ENCODE data around the gene SLC25A3.
A peak's percentile ranks its signal among the peaks of the same experiment; 100 is the strongest.

Gene SLC25A3

DNA sequence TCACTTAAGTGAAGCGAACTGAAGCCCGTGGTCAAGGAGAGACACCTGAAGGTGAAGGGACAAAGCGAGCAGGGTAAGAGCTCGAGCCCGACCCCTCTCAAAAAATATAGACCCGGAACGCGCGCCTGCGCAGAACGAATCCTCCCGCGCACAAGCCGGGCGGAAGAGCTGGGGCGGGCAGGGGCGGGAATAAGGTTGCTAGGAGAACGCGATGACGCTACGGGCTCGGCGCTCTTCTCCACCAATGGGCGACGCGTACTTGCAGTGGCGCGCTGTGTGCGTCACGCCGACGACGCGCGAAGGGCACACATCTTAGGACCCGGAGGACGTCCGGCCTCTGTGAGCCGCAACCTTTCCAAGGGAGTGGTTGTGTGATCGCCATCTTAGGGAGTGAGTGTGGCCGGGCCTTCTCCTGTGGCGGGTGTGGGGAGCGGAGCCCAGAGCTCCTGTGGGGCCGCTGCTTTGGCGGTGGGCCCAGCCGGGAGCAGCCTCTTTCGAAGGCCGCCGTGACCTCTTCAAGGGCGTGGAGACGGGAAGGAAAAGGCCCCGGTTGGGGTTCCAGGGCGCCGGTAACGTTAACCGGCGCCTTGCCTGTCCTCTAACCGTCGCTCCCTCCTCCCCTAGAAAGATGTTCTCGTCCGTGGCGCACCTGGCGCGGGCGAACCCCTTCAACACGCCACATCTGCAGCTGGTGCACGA lies at the start of gene SLC25A3:
SLC25A3 (plus strand) TSS at position 336 of the 699 bp plus-strand sequence; CDS start at position 629, 293 bp downstream.
- Histone ChIP-seq H3K27ac (ENCODE audit: low read length) (peak within 1 kb of the TSS; percentile 67), H3K4me3 (ENCODE audit: low read length) (peak within 1 kb of the TSS; percentile 98), H3K79me2 (ENCODE audit: low read length) (peaks cover 56% of the 10 kb centered on the region), H3K36me3 (replicated peaks; ENCODE audit: low read depth, low read length) (peaks cover 40% of the 10 kb centered on the region), H4K20me1 (ENCODE audit: insufficient read depth, low read length) (peaks cover 28% of the 10 kb centered on the region), H3K27me3 (ENCODE audit: low read depth, low read length) (no peaks in the 10 kb centered on the region), H2AFZ (ENCODE audit: low read depth, low read length) (peak within 1 kb of the TSS; percentile 77), H3K4me1 (ENCODE audit: low read length) (peaks cover 16% of the 10 kb centered on the region), H3K9ac (ENCODE audit: low read length) (peak within 1 kb of the TSS; percentile 98), H3K4me2 (ENCODE audit: low read length) (peak within 1 kb of the TSS; percentile 97), H3K9me3 (ENCODE audit: insufficient read depth, low read length) (no peaks in the 10 kb centered on the region)
- TF ChIP-seq, protein P1, sequence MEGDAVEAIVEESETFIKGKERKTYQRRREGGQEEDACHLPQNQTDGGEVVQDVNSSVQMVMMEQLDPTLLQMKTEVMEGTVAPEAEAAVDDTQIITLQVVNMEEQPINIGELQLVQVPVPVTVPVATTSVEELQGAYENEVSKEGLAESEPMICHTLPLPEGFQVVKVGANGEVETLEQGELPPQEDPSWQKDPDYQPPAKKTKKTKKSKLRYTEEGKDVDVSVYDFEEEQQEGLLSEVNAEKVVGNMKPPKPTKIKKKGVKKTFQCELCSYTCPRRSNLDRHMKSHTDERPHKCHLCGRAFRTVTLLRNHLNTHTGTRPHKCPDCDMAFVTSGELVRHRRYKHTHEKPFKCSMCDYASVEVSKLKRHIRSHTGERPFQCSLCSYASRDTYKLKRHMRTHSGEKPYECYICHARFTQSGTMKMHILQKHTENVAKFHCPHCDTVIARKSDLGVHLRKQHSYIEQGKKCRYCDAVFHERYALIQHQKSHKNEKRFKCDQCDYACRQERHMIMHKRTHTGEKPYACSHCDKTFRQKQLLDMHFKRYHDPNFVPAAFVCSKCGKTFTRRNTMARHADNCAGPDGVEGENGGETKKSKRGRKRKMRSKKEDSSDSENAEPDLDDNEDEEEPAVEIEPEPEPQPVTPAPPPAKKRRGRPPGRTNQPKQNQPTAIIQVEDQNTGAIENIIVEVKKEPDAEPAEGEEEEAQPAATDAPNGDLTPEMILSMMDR (IDR thresholded peaks at IDR 0.05; ENCODE audit: low read depth, low read length): no peak
- no peak for TF ChIP-seq EZH2phosphoT487 (IDR thresholded peaks at IDR 0.05; ENCODE audit: low read depth)

DNA sequence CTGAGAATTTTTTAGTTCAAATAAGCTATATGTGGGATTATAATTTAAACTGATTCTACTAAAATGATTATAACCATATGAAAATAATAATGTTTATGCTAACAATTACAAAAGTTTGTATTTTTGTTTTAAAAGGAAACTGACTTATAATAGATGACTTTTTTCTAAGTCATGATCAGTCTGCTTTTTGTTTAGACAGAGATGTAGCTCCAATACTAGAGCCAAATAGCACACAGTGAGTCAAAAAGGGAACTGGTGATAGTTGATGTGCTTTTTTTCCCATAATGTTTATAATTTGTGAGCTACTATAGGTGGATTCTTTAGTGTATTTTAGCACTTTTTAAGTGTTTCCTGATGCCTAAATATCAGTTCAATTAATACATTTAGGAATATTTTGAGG lies 49.8 kb upstream of the SLC25A3 start:
- Histone ChIP-seq H3K4me2 (ENCODE audit: low read length) (no peak overlapping the region), H3K9ac (ENCODE audit: low read length) (no peak overlapping the region), H3K79me2 (ENCODE audit: low read length) (peaks cover 68% of the 10 kb centered on the region), H2AFZ (ENCODE audit: low read depth, low read length) (no peak overlapping the region), H3K36me3 (replicated peaks; ENCODE audit: low read depth, low read length) (peaks cover 63% of the 10 kb centered on the region), H3K4me1 (ENCODE audit: low read length) (no peaks in the 10 kb centered on the region), H3K27me3 (ENCODE audit: low read depth, low read length) (no peaks in the 10 kb centered on the region), H3K4me3 (ENCODE audit: low read length) (no peak overlapping the region), H3K9me3 (ENCODE audit: insufficient read depth, low read length) (no peaks in the 10 kb centered on the region), H3K27ac (ENCODE audit: low read length) (no peak overlapping the region), H4K20me1 (ENCODE audit: insufficient read depth, low read length) (peaks cover 28% of the 10 kb centered on the region; the same call in 1 of the 2 replicates)
- no peak for TF ChIP-seq EZH2phosphoT487 (IDR thresholded peaks at IDR 0.05; ENCODE audit: low read depth)
- TF ChIP-seq, protein P1 (IDR thresholded peaks at IDR 0.05; ENCODE audit: low read depth, low read length): no peak

DNA sequence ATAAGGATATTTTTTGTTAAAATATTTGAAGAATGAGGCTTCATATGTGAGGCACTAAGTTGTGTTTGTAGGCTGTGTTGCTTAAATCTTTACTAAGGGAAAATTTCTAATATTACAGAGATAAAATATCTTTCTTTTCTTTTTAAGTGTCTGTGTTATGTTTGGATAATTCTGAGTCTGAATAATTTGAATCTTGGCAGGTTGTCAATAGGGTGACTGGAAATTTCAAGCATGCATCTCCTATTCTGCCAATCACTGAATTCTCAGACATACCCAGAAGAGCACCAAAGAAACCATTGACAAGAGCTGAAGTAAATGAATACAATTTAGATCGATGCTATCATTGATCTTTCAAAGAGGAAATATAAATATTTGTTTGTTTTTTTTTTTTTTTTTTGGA lies 48.7 kb upstream of the SLC25A3 start:
- Histone ChIP-seq H3K36me3 (replicated peaks; ENCODE audit: low read depth, low read length) (peaks cover 72% of the 10 kb centered on the region), H4K20me1 (ENCODE audit: insufficient read depth, low read length) (peaks cover 28% of the 10 kb centered on the region; the same call in 1 of the 2 replicates), H3K9me3 (ENCODE audit: insufficient read depth, low read length) (no peaks in the 10 kb centered on the region), H3K79me2 (ENCODE audit: low read length) (peaks cover 61% of the 10 kb centered on the region), H3K27me3 (ENCODE audit: low read depth, low read length) (no peaks in the 10 kb centered on the region), H2AFZ (ENCODE audit: low read depth, low read length) (no peak overlapping the region), H3K9ac (ENCODE audit: low read length) (no peak overlapping the region), H3K4me3 (ENCODE audit: low read length) (no peak overlapping the region), H3K4me2 (ENCODE audit: low read length) (no peak overlapping the region), H3K27ac (ENCODE audit: low read length) (no peak overlapping the region), H3K4me1 (ENCODE audit: low read length) (no peaks in the 10 kb centered on the region)
- TF ChIP-seq, protein P1 (IDR thresholded peaks at IDR 0.05; ENCODE audit: low read depth, low read length): no peak

DNA sequence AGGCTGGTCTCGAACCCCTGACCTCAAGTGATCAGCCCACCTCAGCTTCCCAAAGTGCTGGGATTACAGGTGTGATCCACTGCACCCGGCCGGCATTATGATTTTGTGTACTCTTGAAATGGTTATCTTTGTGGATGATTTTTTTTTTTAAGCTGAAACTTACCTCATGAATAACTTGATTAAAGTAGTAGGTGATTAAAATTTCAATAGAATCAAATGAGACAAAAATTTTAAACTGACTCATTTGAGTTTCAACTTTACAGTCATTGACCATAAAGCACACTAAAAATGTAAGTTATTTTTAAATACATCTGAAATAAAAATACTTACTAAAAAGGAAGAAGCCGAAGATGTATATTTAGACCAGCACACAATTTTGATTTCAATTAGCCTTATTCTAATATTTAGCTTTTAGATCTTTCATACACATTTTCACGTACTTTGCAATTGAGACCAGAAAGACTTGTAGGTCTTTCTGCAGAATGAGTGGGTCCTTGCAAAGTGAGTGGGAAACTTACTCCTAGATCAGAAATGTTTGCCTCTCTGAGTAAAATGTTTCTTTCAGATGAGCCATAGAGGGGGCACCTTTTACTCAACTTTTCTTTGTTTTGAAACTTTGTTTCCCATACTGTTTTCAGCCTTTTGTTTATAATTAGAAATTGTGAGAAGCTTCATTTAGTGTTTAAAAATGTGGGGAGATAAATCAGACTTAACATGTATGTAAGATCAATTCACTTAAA lies 43.9 kb upstream of the SLC25A3 start:
- H3K27ac ChIP-seq (ENCODE audit: low read length): no peak overlapping the region
- H3K27me3 ChIP-seq (ENCODE audit: low read depth, low read length): no peaks in the 10 kb centered on the region
- H3K36me3 ChIP-seq (replicated peaks; ENCODE audit: low read depth, low read length): peaks cover 66% of the 10 kb centered on the region
- H3K9me3 ChIP-seq (ENCODE audit: insufficient read depth, low read length): no peaks in the 10 kb centered on the region
- H3K4me1 ChIP-seq (ENCODE audit: low read length): no peaks in the 10 kb centered on the region
- no peak overlapping the region for H3K4me2 ChIP-seq (ENCODE audit: low read length)
- no peaks in the 10 kb centered on the region for H4K20me1 ChIP-seq (ENCODE audit: insufficient read depth, low read length)
- peaks cover 14% of the 10 kb centered on the region for H3K79me2 ChIP-seq (ENCODE audit: low read length)
- no peak overlapping the region for H3K9ac ChIP-seq (ENCODE audit: low read length)
- TF ChIP-seq, protein P1 (IDR thresholded peaks at IDR 0.05; ENCODE audit: low read depth, low read length): no peak
- TF ChIP-seq EZH2phosphoT487 (IDR thresholded peaks at IDR 0.05; ENCODE audit: low read depth): no peak
- H3K4me3 ChIP-seq (ENCODE audit: low read length): no peak overlapping the region
- H2AFZ ChIP-seq (ENCODE audit: low read depth, low read length): no peak overlapping the region

All from OCI-LY3 (cell line).